Mesendoderm (in vitro differentiated cells): ENCODE results near the gene LHX6.

Source experiments
- DNase-seq: peaks from one replicate; pipeline ENCODE4 v3.0.0; 2013
- H2AK5ac ChIP-seq: 2 replicates; pipeline ENCODE4 v1.6.1; 2013; ENCODE audit warnings: low read length, inconsistent platforms
- H2BK120ac ChIP-seq: 2 replicates; pipeline ENCODE4 v1.6.1; 2013; ENCODE audit warnings: low read depth, mild to moderate bottlenecking, low read length, moderate library complexity, mixed read lengths
- H2BK15ac ChIP-seq: replicated peaks from 2 replicates; pipeline ENCODE4 v1.6.1; 2013; ENCODE audit warnings: low read depth, mild to moderate bottlenecking, moderate library complexity
- H2BK5ac ChIP-seq: 2 replicates; pipeline ENCODE4 v1.6.1; 2013; ENCODE audit warnings: low read length, inconsistent platforms
- H3K18ac ChIP-seq: 2 replicates; pipeline ENCODE4 v1.6.1; 2013; ENCODE audit warnings: mild to moderate bottlenecking, low read length, mixed read lengths
- H3K23ac ChIP-seq: one replicate; pipeline ENCODE4 v1.6.1; 2013; ENCODE audit warnings: low read length
- H3K27ac ChIP-seq: 2 replicates; pipeline ENCODE4 v1.5.1; 2013; ENCODE audit warnings: low read depth, mild to moderate bottlenecking, inconsistent platforms, low read length, moderate library complexity
- H3K27me3 ChIP-seq: 2 replicates; pipeline ENCODE4 v1.6.1; 2013; ENCODE audit warnings: low read length, control low read depth, mild to moderate bottlenecking, inconsistent platforms; ENCODE audit not compliant: insufficient read depth, poor library complexity
- H3K36me3 ChIP-seq: 2 replicates; pipeline ENCODE4 v1.6.1; 2013; ENCODE audit warnings: low read length, inconsistent platforms; ENCODE audit not compliant: control insufficient read depth, insufficient read depth
- H3K4ac ChIP-seq: one replicate; pipeline ENCODE4 v1.6.1; 2013; ENCODE audit warnings: low read depth, mild to moderate bottlenecking, low read length, moderate library complexity
- H3K4me1 ChIP-seq: 2 replicates; pipeline ENCODE4 v1.6.1; 2013; ENCODE audit warnings: low read depth, low read length, inconsistent platforms; ENCODE audit not compliant: control insufficient read depth
- H3K4me2 ChIP-seq: 2 replicates; pipeline ENCODE4 v1.6.1; 2013; ENCODE audit warnings: low read length
- H3K4me3 ChIP-seq: 2 replicates; pipeline ENCODE4 v1.5.1; 2013; ENCODE audit warnings: mild to moderate bottlenecking, low read length
- H3K56ac ChIP-seq: one replicate; pipeline ENCODE4 v1.6.1; 2013; ENCODE audit warnings: low read length
- H3K79me1 ChIP-seq: 2 replicates; pipeline ENCODE4 v1.6.1; 2013; ENCODE audit warnings: low read length, inconsistent platforms
- H3K79me2 ChIP-seq: 2 replicates; pipeline ENCODE4 v1.6.1; 2013; ENCODE audit warnings: mild to moderate bottlenecking, low read length; ENCODE audit not compliant: control insufficient read depth, insufficient read depth
- H3K9ac ChIP-seq: 2 replicates; pipeline ENCODE4 v1.6.1; 2013; ENCODE audit warnings: low read length, inconsistent platforms
- H4K5ac ChIP-seq: one replicate; pipeline ENCODE4 v1.6.1; 2013; ENCODE audit warnings: low read length
- H4K8ac ChIP-seq: one replicate; pipeline ENCODE4 v1.6.1; 2013; ENCODE audit warnings: low read depth, mild to moderate bottlenecking, control low read depth, low read length, moderate library complexity
- WGBS: extraction: QIAGEN DNeasy Blood & Tissue Kit; methylation state at CpG from one replicate; pipeline ENCODE4 v1.1.7; 2013; ENCODE audit warnings: low lambda C conversion rate, missing lambda C conversion rate; ENCODE audit not compliant: insufficient coverage; ENCODE audit errors: extremely low coverage; 5-methylcytosine and 5-hydroxymethylcytosine counted together

The LHX6 gene

GRCh38 chr9:122172131-122172530 lies 56.6 kb downstream of the LHX6 start:
- no peak overlapping the region for H4K8ac ChIP-seq
- H3K27ac ChIP-seq, result no peak overlapping the region
- H3K36me3 ChIP-seq, result no peaks in the 10 kb centered on the region
- no peak overlapping the region for H2AK5ac ChIP-seq
- H3K4me2 ChIP-seq, result no peak overlapping the region
- H3K56ac ChIP-seq, result no peak overlapping the region
- no peaks in the 10 kb centered on the region for H3K27me3 ChIP-seq
- H3K4me1 ChIP-seq, result no peaks in the 10 kb centered on the region
- H3K9ac ChIP-seq, result no peak overlapping the region
- H2BK5ac ChIP-seq, result no peak overlapping the region
- no peak overlapping the region for H3K4ac ChIP-seq
- no peak overlapping the region for H2BK15ac ChIP-seq
- H4K5ac ChIP-seq, result no peak overlapping the region
- H3K4me3 ChIP-seq, result no peak overlapping the region
- no peak overlapping the region for H3K23ac ChIP-seq
- H3K79me1 ChIP-seq, result no peaks in the 10 kb centered on the region
- no peak overlapping the region for H3K18ac ChIP-seq
- no peaks in the 10 kb centered on the region for H3K79me2 ChIP-seq
- no peak for DNase-seq
- WGBS, result no CpG with 5 or more reads among the region's 7 CpGs
- H2BK120ac ChIP-seq, result no peak overlapping the region

- no peak overlapping the region for H2AK5ac ChIP-seq
- no peak overlapping the region for H2BK15ac ChIP-seq
- H3K4me2 ChIP-seq, result no peak overlapping the region
- no peaks in the 10 kb centered on the region for H3K4me1 ChIP-seq
- WGBS, result no CpG with 5 or more reads among the region's 3 CpGs
- no peak overlapping the region for H4K5ac ChIP-seq
- no peak overlapping the region for H3K27ac ChIP-seq
- no peak overlapping the region for H3K23ac ChIP-seq
- H2BK120ac ChIP-seq, result no peak overlapping the region
- no peaks in the 10 kb centered on the region for H3K79me1 ChIP-seq
- H3K36me3 ChIP-seq, result no peaks in the 10 kb centered on the region
- no peak overlapping the region for H4K8ac ChIP-seq
- H3K4me3 ChIP-seq, result no peak overlapping the region
- no peak overlapping the region for H3K18ac ChIP-seq
- H3K56ac ChIP-seq, result no peak overlapping the region
- H3K4ac ChIP-seq, result no peak overlapping the region
- H2BK5ac ChIP-seq, result no peak overlapping the region
- no peaks in the 10 kb centered on the region for H3K79me2 ChIP-seq
- DNase-seq, result no peak
- no peaks in the 10 kb centered on the region for H3K27me3 ChIP-seq
- H3K9ac ChIP-seq, result no peak overlapping the region
These were observed 60.4 kb downstream of the LHX6 start for GRCh38 chr9:122168356-122168755.

GRCh38 chr9:122164286-122164685 lies 64.5 kb downstream of the LHX6 start:
- H4K8ac ChIP-seq, result no peak overlapping the region
- H3K4ac ChIP-seq, result no peak overlapping the region
- no peak overlapping the region for H3K9ac ChIP-seq
- no peaks in the 10 kb centered on the region for H3K36me3 ChIP-seq
- no peak overlapping the region for H2BK15ac ChIP-seq
- no peaks in the 10 kb centered on the region for H3K4me1 ChIP-seq
- H2AK5ac ChIP-seq, result no peak overlapping the region
- no peak overlapping the region for H3K4me2 ChIP-seq
- H3K79me1 ChIP-seq, result no peaks in the 10 kb centered on the region
- H4K5ac ChIP-seq, result no peak overlapping the region
- no peak for DNase-seq
- H3K79me2 ChIP-seq, result no peaks in the 10 kb centered on the region
- no peaks in the 10 kb centered on the region for H3K27me3 ChIP-seq
- no peak overlapping the region for H3K27ac ChIP-seq
- no peak overlapping the region for H3K18ac ChIP-seq
- no peak overlapping the region for H3K4me3 ChIP-seq
- H2BK120ac ChIP-seq, result no peak overlapping the region
- no CpG with 5 or more reads among the region's 2 CpGs for WGBS
- no peak overlapping the region for H3K23ac ChIP-seq
- H2BK5ac ChIP-seq, result no peak overlapping the region
- no peak overlapping the region for H3K56ac ChIP-seq

GRCh38 chr9:122162415-122162814 lies 66.3 kb downstream of the LHX6 start:
- no peak overlapping the region for H2BK15ac ChIP-seq
- H2AK5ac ChIP-seq, result no peak overlapping the region
- no peaks in the 10 kb centered on the region for H3K27me3 ChIP-seq
- no peak overlapping the region for H3K18ac ChIP-seq
- no peak overlapping the region for H3K56ac ChIP-seq
- H3K9ac ChIP-seq, result no peak overlapping the region
- no peak overlapping the region for H3K4me3 ChIP-seq
- no peak overlapping the region for H4K5ac ChIP-seq
- no peak overlapping the region for H4K8ac ChIP-seq
- H3K23ac ChIP-seq, result no peak overlapping the region
- H3K36me3 ChIP-seq, result no peaks in the 10 kb centered on the region
- H3K4me2 ChIP-seq, result no peak overlapping the region
- no peaks in the 10 kb centered on the region for H3K79me1 ChIP-seq
- H3K79me2 ChIP-seq, result peaks cover 2% of the 10 kb centered on the region
- H3K27ac ChIP-seq, result no peak overlapping the region
- H2BK120ac ChIP-seq, result no peak overlapping the region
- H3K4me1 ChIP-seq, result no peaks in the 10 kb centered on the region
- no peak for DNase-seq
- H3K4ac ChIP-seq, result no peak overlapping the region
- H2BK5ac ChIP-seq, result no peak overlapping the region

- no peak overlapping the region for H3K27ac ChIP-seq
These were observed 68.9 kb downstream of the LHX6 start for GRCh38 chr9:122159925-122160246.

GRCh38 chr9:122159026-122159924 lies 69.5 kb downstream of the LHX6 start, which contains the start of the genes MORN5 and NDUFA8:
MORN5 (plus strand) TSS chr9:122159908; CDS start chr9:122159973, 65 bp downstream.
NDUFA8 (minus strand) TSS chr9:122159779; CDS start chr9:122159677, 102 bp downstream.
- DNase-seq, result peak; percentile 98
- H3K27ac ChIP-seq, result no peak within 1 kb of the TSS
- H3K4me3 ChIP-seq, result peak within 1 kb of the TSS; percentile 69
- H2BK15ac ChIP-seq, result no peak within 1 kb of the TSS
- H2BK5ac ChIP-seq, result no peak within 1 kb of the TSS
- peak within 1 kb of the TSS; percentile 91 for H3K56ac ChIP-seq
- no peak within 1 kb of the TSS for H3K23ac ChIP-seq
- H3K27me3 ChIP-seq, result no peaks in the 10 kb centered on the region
- H4K8ac ChIP-seq, result no peak within 1 kb of the TSS
- H4K5ac ChIP-seq, result no peak within 1 kb of the TSS
- no peak within 1 kb of the TSS for H2BK120ac ChIP-seq
- H2AK5ac ChIP-seq, result no peak within 1 kb of the TSS
- no peaks in the 10 kb centered on the region for H3K36me3 ChIP-seq
- H3K4me1 ChIP-seq, result no peaks in the 10 kb centered on the region
- peak within 1 kb of the TSS; percentile 86 for H3K9ac ChIP-seq
- H3K18ac ChIP-seq, result peak within 1 kb of the TSS; percentile 69
- no CpG with 5 or more reads among the region's 56 CpGs for WGBS
- H3K4ac ChIP-seq, result peak within 1 kb of the TSS; percentile 84
- H3K4me2 ChIP-seq, result peak within 1 kb of the TSS; percentile 89
- H3K79me1 ChIP-seq, result peaks cover 3% of the 10 kb centered on the region
- peaks cover 6% of the 10 kb centered on the region for H3K79me2 ChIP-seq

More at GRCh38 chr9:122159925-122160246, 68.9 kb downstream of the LHX6 start:
- Histone ChIP-seq H4K5ac (no peak overlapping the region), H3K4me1 (no peaks in the 10 kb centered on the region), H2BK120ac (no peak overlapping the region), H3K27me3 (no peaks in the 10 kb centered on the region), H3K79me1 (peaks cover 3% of the 10 kb centered on the region), H3K18ac (no peak overlapping the region), H3K4me2 (no peak overlapping the region), H3K56ac (no peak overlapping the region), H3K9ac (no peak overlapping the region), H3K36me3 (no peaks in the 10 kb centered on the region), H3K4ac (no peak overlapping the region), H3K79me2 (peaks cover 6% of the 10 kb centered on the region), H3K23ac (no peak overlapping the region), H2AK5ac (no peak overlapping the region), H3K4me3 (no peak overlapping the region), H4K8ac (no peak overlapping the region), H2BK15ac (no peak overlapping the region), H2BK5ac (no peak overlapping the region)
- no CpG with 5 or more reads among the region's 6 CpGs for whole genome bisulfite sequencing
- DNase-seq, result no peak
